Neuron (in vitro differentiated cells): Measurements from ENCODE around the gene HIVEP1.

ENCODE experiments used
- H2AFZ ChIP-seq: one replicate; pipeline ENCODE4 v1.6.1; 2013; ENCODE audit warnings: low read depth, mild to moderate bottlenecking, inconsistent platforms, low read length, moderate library complexity
- H3K27me3 ChIP-seq: one replicate; pipeline ENCODE4 v1.6.1; 2013; ENCODE audit warnings: low read length; ENCODE audit not compliant: insufficient read depth
- H3K36me3 ChIP-seq: one replicate; pipeline ENCODE4 v1.6.1; 2013; ENCODE audit warnings: low read length; ENCODE audit not compliant: insufficient read depth
- H3K4me1 ChIP-seq: one replicate; pipeline ENCODE4 v1.6.1; 2013; ENCODE audit warnings: low read length; ENCODE audit not compliant: insufficient read depth
- H3K4me3 ChIP-seq: 2 replicates; pipeline ENCODE4 v1.5.1; 2013; ENCODE audit warnings: mild to moderate bottlenecking, low read length, moderate library complexity
- H3K9me3 ChIP-seq: one replicate; pipeline ENCODE4 v1.6.1; 2013; ENCODE audit warnings: low read length

The HIVEP1 gene

GRCh38 chr6:12162213-12162612 is 150.1 kb downstream of the HIVEP1 start:
- no peak overlapping the region for H2AFZ ChIP-seq
- no peak overlapping the region for H3K4me3 ChIP-seq
- no peaks in the 10 kb centered on the region for H3K27me3 ChIP-seq
- no peaks in the 10 kb centered on the region for H3K4me1 ChIP-seq
- H3K9me3 ChIP-seq = peaks cover 4% of the 10 kb centered on the region
- H3K36me3 ChIP-seq = peaks cover 22% of the 10 kb centered on the region

- H3K4me3 ChIP-seq = no peak overlapping the region
- peaks cover 22% of the 10 kb centered on the region for H3K36me3 ChIP-seq
- H3K27me3 ChIP-seq = no peaks in the 10 kb centered on the region
- peaks cover 4% of the 10 kb centered on the region for H3K9me3 ChIP-seq
- no peak overlapping the region for H2AFZ ChIP-seq
- no peaks in the 10 kb centered on the region for H3K4me1 ChIP-seq
Measured at GRCh38 chr6:12163149-12163548, 151.0 kb downstream of the HIVEP1 start.

- H3K36me3 ChIP-seq = peaks cover 22% of the 10 kb centered on the region
- no peaks in the 10 kb centered on the region for H3K4me1 ChIP-seq
- H2AFZ ChIP-seq = no peak overlapping the region
- H3K27me3 ChIP-seq = no peaks in the 10 kb centered on the region
- H3K9me3 ChIP-seq = peaks cover 4% of the 10 kb centered on the region
- H3K4me3 ChIP-seq = no peak overlapping the region
Measured at GRCh38 chr6:12163744-12164507, 151.8 kb downstream of the HIVEP1 start.

- Histone ChIP-seq H3K4me3 (no peak overlapping the region), H3K9me3 (peaks cover 4% of the 10 kb centered on the region), H3K36me3 (peaks cover 22% of the 10 kb centered on the region), H2AFZ (no peak overlapping the region), H3K27me3 (no peaks in the 10 kb centered on the region), H3K4me1 (no peaks in the 10 kb centered on the region)
Measured at GRCh38 chr6:12164508-12164770, 152.3 kb downstream of the HIVEP1 start.

GRCh38 chr6:12165297-12165696 is 153.2 kb downstream of the HIVEP1 start:
- H2AFZ ChIP-seq = no peak overlapping the region
- no peak overlapping the region for H3K4me3 ChIP-seq
- no peaks in the 10 kb centered on the region for H3K27me3 ChIP-seq
- H3K9me3 ChIP-seq = peaks cover 4% of the 10 kb centered on the region
- H3K4me1 ChIP-seq = peaks cover 2% of the 10 kb centered on the region
- peaks cover 22% of the 10 kb centered on the region for H3K36me3 ChIP-seq

- no peak overlapping the region for H3K4me3 ChIP-seq
- peaks cover 22% of the 10 kb centered on the region for H3K36me3 ChIP-seq
- H2AFZ ChIP-seq = no peak overlapping the region
- H3K27me3 ChIP-seq = no peaks in the 10 kb centered on the region
- peaks cover 3% of the 10 kb centered on the region for H3K9me3 ChIP-seq
- peaks cover 7% of the 10 kb centered on the region for H3K4me1 ChIP-seq
Measured at GRCh38 chr6:12165722-12166280, 153.7 kb downstream of the HIVEP1 start.

GRCh38 chr6:12169377-12169776 is 157.3 kb downstream of the HIVEP1 start:
- no peak overlapping the region for H2AFZ ChIP-seq
- no peaks in the 10 kb centered on the region for H3K36me3 ChIP-seq
- peaks cover 29% of the 10 kb centered on the region for H3K4me1 ChIP-seq
- H3K4me3 ChIP-seq = no peak overlapping the region
- H3K9me3 ChIP-seq = no peaks in the 10 kb centered on the region
- no peaks in the 10 kb centered on the region for H3K27me3 ChIP-seq

- Histone ChIP-seq H3K9me3 (no peaks in the 10 kb centered on the region), H3K4me3 (no peak overlapping the region), H2AFZ (no peak overlapping the region), H3K27me3 (no peaks in the 10 kb centered on the region), H3K36me3 (no peaks in the 10 kb centered on the region), H3K4me1 (peaks cover 29% of the 10 kb centered on the region)
Measured at GRCh38 chr6:12170351-12171092, 158.4 kb downstream of the HIVEP1 start.

- Histone ChIP-seq H3K4me1 (peaks cover 29% of the 10 kb centered on the region), H3K36me3 (no peaks in the 10 kb centered on the region), H2AFZ (no peak overlapping the region), H3K4me3 (no peak overlapping the region), H3K9me3 (no peaks in the 10 kb centered on the region), H3K27me3 (no peaks in the 10 kb centered on the region)
Measured at GRCh38 chr6:12171717-12172116, 159.6 kb downstream of the HIVEP1 start.

- no peaks in the 10 kb centered on the region for H3K36me3 ChIP-seq
- peaks cover 29% of the 10 kb centered on the region for H3K4me1 ChIP-seq
- no peaks in the 10 kb centered on the region for H3K9me3 ChIP-seq
- H3K27me3 ChIP-seq = no peaks in the 10 kb centered on the region
- H2AFZ ChIP-seq = no peak overlapping the region
- no peak overlapping the region for H3K4me3 ChIP-seq
Measured at GRCh38 chr6:12172572-12172971, 160.5 kb downstream of the HIVEP1 start.

GRCh38 chr6:12173181-12173580 is 161.1 kb downstream of the HIVEP1 start:
- Histone ChIP-seq H3K27me3 (no peaks in the 10 kb centered on the region), H2AFZ (no peak overlapping the region), H3K36me3 (no peaks in the 10 kb centered on the region), H3K4me1 (peaks cover 29% of the 10 kb centered on the region), H3K9me3 (no peaks in the 10 kb centered on the region), H3K4me3 (no peak overlapping the region)

GRCh38 chr6:12173661-12174060 is 161.5 kb downstream of the HIVEP1 start:
- H3K9me3 ChIP-seq = no peaks in the 10 kb centered on the region
- H3K36me3 ChIP-seq = no peaks in the 10 kb centered on the region
- peaks cover 29% of the 10 kb centered on the region for H3K4me1 ChIP-seq
- H3K4me3 ChIP-seq = no peak overlapping the region
- no peaks in the 10 kb centered on the region for H3K27me3 ChIP-seq
- H2AFZ ChIP-seq = no peak overlapping the region

- Histone ChIP-seq H3K4me3 (no peak overlapping the region), H3K27me3 (no peaks in the 10 kb centered on the region), H3K4me1 (peaks cover 29% of the 10 kb centered on the region), H3K9me3 (no peaks in the 10 kb centered on the region), H2AFZ (no peak overlapping the region), H3K36me3 (no peaks in the 10 kb centered on the region)
Measured at GRCh38 chr6:12174878-12175277, 162.8 kb downstream of the HIVEP1 start.
